Hepatocyte (in vitro differentiated cells): ENCODE data around the gene PAPPA2. TPM values are rescaled to one million over a fixed set of nuclear protein-coding genes. Genes with fewer than 3 reads are reported as not detected.

Experiments
- DNase-seq: peaks from one replicate; pipeline ENCODE4 v3.0.0-alpha.2; 2016; ENCODE audit warnings: low spot score
- H2AFZ ChIP-seq: fragments of 200-600 bp; sonication (generic); 2 replicates; pipeline ENCODE4 v1.6.0; 2016; ENCODE audit warnings: antibody characterized with exemption, mild to moderate bottlenecking
- H3K27ac ChIP-seq: fragments of 200-600 bp; sonication (generic); 2 replicates; pipeline ENCODE4 v1.5.1; 2016; ENCODE audit warnings: mild to moderate bottlenecking
- H3K27me3 ChIP-seq: fragments of 200-600 bp; sonication (generic); 2 replicates; pipeline ENCODE4 v1.6.1; 2016
- H3K36me3 ChIP-seq: fragments of 200-600 bp; sonication (generic); replicated peaks from 2 replicates; pipeline ENCODE4 v1.5.1; 2016; ENCODE audit warnings: low read depth; ENCODE audit not compliant: insufficient read depth
- H3K4me1 ChIP-seq: fragments of 200-600 bp; sonication (generic); 2 replicates; pipeline ENCODE4 v1.5.1; 2016; ENCODE audit warnings: mild to moderate bottlenecking, moderate library complexity; ENCODE audit not compliant: insufficient read depth
- H3K4me2 ChIP-seq: fragments of 200-600 bp; sonication (generic); 2 replicates; pipeline ENCODE4 v1.6.0; 2016
- H3K4me3 ChIP-seq: fragments of 200-600 bp; sonication (generic); 2 replicates; pipeline ENCODE4 v1.5.1; 2016; ENCODE audit warnings: mild to moderate bottlenecking
- H3K79me2 ChIP-seq: fragments of 200-600 bp; sonication (generic); 2 replicates; pipeline ENCODE4 v1.6.0; 2017; ENCODE audit warnings: mild to moderate bottlenecking
- H3K9me2 ChIP-seq: fragments of 200-600 bp; sonication (generic); replicated peaks from 2 replicates; pipeline ENCODE4 v1.6.0; 2017; ENCODE audit warnings: mild to moderate bottlenecking; ENCODE audit not compliant: insufficient read depth
- H3K9me3 ChIP-seq: fragments of 200-600 bp; sonication (generic); 2 replicates; pipeline ENCODE4 v1.5.1; 2016; ENCODE audit warnings: low read depth, mild to moderate bottlenecking
- H4K20me1 ChIP-seq: fragments of 200-600 bp; sonication (generic); 2 replicates; pipeline ENCODE4 v1.6.0; 2016; ENCODE audit warnings: mild to moderate bottlenecking; ENCODE audit not compliant: insufficient read depth, poor library complexity, severe bottlenecking
- CTCF ChIP-seq: fragments of 200-600 bp; sonication (generic); IDR thresholded peaks from 2 replicates; pipeline ENCODE4 v1.5.1; 2016; ENCODE audit warnings: antibody characterized with exemption, mild to moderate bottlenecking; ENCODE audit not compliant: poor library complexity
- EZH2 ChIP-seq: fragments of 200-600 bp; sonication (generic); IDR thresholded peaks from 2 replicates; pipeline ENCODE4 v1.6.1; 2016; ENCODE audit warnings: antibody characterized with exemption, mild to moderate bottlenecking, borderline replicate concordance
- EZH2phosphoT487 ChIP-seq: fragments of 200-600 bp; sonication (generic); IDR thresholded peaks from one replicate; pipeline ENCODE4 v1.6.1; 2018; ENCODE audit warnings: antibody characterized with exemption, mild to moderate bottlenecking, low read depth, moderate library complexity; ENCODE audit not compliant: unreplicated experiment, severe bottlenecking
- WGBS: methylation state at CpG from one replicate; pipeline ENCODE4 v1.1.6; 2016; ENCODE audit warnings: low lambda C conversion rate; ENCODE audit errors: missing lambda C conversion rate; 5-methylcytosine and 5-hydroxymethylcytosine counted together
- polyA plus RNA-seq: library from polyadenylated mRNA; unstranded; fragments of >200 nt; fragmentation: Nextera tagmentation; extraction: Ambion mirVana; gene quantifications from 2 replicates; pipeline ENCODE4 v1.2.1, GENCODE V29; 2016
- total RNA-seq: library from RNA; depleted of rRNA; stranded (reverse); fragments of >200 nt; gene quantifications from 2 replicates; pipeline ENCODE4 v1.2.3, GENCODE V29; 2014

PAPPA2 gene
- total and polyA plus RNA-seq, 2 experiments from 2014 or later = 1.9 to 2.6 TPM

GRCh38 chr1:176736015-176736414 lies 273.0 kb downstream of the PAPPA2 start:
- TF ChIP-seq EZH2phosphoT487 = no peak
- H3K79me2 ChIP-seq = no peaks in the 10 kb centered on the region
- no peaks in the 10 kb centered on the region for H3K9me2 ChIP-seq
- no peaks in the 10 kb centered on the region for H3K36me3 ChIP-seq
- no peak overlapping the region for H2AFZ ChIP-seq
- H3K4me2 ChIP-seq = no peak overlapping the region
- no peaks in the 10 kb centered on the region for H4K20me1 ChIP-seq
- H3K9me3 ChIP-seq = no peaks in the 10 kb centered on the region
- no peak overlapping the region for H3K27ac ChIP-seq
- H3K4me1 ChIP-seq = no peaks in the 10 kb centered on the region
- H3K4me3 ChIP-seq = no peak overlapping the region
- DNase-seq = no peak
- no peaks in the 10 kb centered on the region for H3K27me3 ChIP-seq

DNA sequence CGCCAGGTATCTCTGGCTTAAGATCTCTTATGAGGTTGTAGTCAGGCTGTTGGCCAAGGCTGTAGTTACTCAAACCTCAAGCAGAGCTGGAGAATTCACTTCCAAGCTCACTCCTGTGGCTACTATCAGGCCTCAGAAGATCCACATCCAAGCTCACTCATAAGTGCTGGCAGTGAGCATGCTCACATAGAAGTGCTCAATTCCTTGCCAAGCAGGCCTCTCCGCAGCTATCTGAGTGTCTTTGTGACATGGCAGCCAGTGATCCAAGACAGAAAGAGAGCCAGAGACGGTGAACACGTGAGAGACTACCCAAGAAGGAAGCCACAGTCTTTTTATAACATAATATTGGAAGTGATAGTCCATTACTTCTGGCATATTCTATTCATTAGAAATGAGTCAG lies 278.2 kb downstream of the PAPPA2 start:
- H3K27me3 ChIP-seq = no peaks in the 10 kb centered on the region
- 86% methylated on average over 4 of the region's 4 CpGs for WGBS
- H3K9me3 ChIP-seq = no peaks in the 10 kb centered on the region
- H3K27ac ChIP-seq = no peak overlapping the region
- no peaks in the 10 kb centered on the region for H3K4me1 ChIP-seq
- H2AFZ ChIP-seq = no peak overlapping the region
- TF ChIP-seq EZH2 (no peak), EZH2phosphoT487 (no peak), CTCF (no peak)
- no peak overlapping the region for H3K4me2 ChIP-seq
- no peaks in the 10 kb centered on the region for H4K20me1 ChIP-seq
- H3K36me3 ChIP-seq = no peaks in the 10 kb centered on the region
- H3K4me3 ChIP-seq = no peak overlapping the region
- no peaks in the 10 kb centered on the region for H3K79me2 ChIP-seq
- no peaks in the 10 kb centered on the region for H3K9me2 ChIP-seq
- no peak for DNase-seq

- H3K79me2 ChIP-seq = no peaks in the 10 kb centered on the region
- H4K20me1 ChIP-seq = no peaks in the 10 kb centered on the region
- H2AFZ ChIP-seq = no peak overlapping the region
- no peak for DNase-seq
- H3K9me3 ChIP-seq = no peaks in the 10 kb centered on the region
- no peaks in the 10 kb centered on the region for H3K27me3 ChIP-seq
- H3K27ac ChIP-seq = no peak overlapping the region
- 69% methylated on average over 2 of the region's 2 CpGs for WGBS
- no peak overlapping the region for H3K4me2 ChIP-seq
- H3K9me2 ChIP-seq = no peaks in the 10 kb centered on the region
- H3K4me1 ChIP-seq = no peaks in the 10 kb centered on the region
- no peak overlapping the region for H3K4me3 ChIP-seq
- no peaks in the 10 kb centered on the region for H3K36me3 ChIP-seq
- TF ChIP-seq CTCF = no peak
- TF ChIP-seq EZH2phosphoT487 = no peak
- TF ChIP-seq EZH2 = no peak
Observed at GRCh38 chr1:176742322-176742721, 279.3 kb downstream of the PAPPA2 start.

- H3K36me3 ChIP-seq = no peaks in the 10 kb centered on the region
- H3K27ac ChIP-seq = no peak overlapping the region
- no peak for DNase-seq
- 50% methylated on average over 1 of the region's 1 CpG for WGBS
- no peaks in the 10 kb centered on the region for H3K4me1 ChIP-seq
- H3K9me3 ChIP-seq = no peaks in the 10 kb centered on the region
- no peaks in the 10 kb centered on the region for H3K9me2 ChIP-seq
- no peak overlapping the region for H3K4me2 ChIP-seq
- no peaks in the 10 kb centered on the region for H3K27me3 ChIP-seq
- no peak overlapping the region for H3K4me3 ChIP-seq
- H3K79me2 ChIP-seq = no peaks in the 10 kb centered on the region
- H2AFZ ChIP-seq = no peak overlapping the region
- H4K20me1 ChIP-seq = no peaks in the 10 kb centered on the region
- TF ChIP-seq EZH2phosphoT487 (no peak), CTCF (no peak), EZH2 (no peak)
Observed at GRCh38 chr1:176744142-176744541, 281.2 kb downstream of the PAPPA2 start.
